ENCODE results near the gene PDE6B.

Gene PDE6B

DNA sequence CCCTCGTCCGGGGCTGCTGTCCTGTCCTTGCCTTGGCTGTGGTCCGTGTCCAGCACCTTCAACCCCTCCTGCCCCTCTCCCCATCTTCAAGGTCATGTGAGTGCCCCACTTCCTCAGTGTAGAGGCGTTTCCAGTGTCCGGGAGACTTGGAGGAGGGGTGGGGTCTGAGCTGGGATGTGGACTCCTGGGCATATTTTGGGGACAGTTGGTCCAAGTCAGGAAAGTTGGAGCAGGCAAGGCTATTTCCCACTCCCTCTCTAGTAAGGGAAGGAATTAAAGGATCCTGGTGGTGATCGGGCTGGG is 83.2 kb downstream of the PDE6B start:
- DNase-seq: no peak

DNA sequence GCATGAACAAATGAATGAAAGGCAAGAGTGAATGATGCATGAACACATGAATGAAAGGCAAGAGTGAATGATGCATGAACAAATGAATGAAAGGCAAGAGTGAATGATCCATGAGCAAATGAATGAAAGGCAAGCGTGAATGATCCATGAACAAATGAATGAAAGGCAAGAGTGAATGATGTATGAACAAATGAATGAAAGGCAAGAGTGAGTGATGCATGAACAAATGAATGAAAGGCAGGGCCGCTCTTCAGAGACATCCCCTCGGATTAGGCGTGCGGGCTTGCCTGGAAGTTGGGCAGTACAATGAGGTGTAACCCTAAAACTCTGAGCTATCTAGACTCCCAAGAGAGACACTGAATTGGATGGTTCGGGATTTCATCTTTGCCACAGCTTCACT is 84.0 kb downstream of the PDE6B start:
- DNase-seq: no peak

DNA sequence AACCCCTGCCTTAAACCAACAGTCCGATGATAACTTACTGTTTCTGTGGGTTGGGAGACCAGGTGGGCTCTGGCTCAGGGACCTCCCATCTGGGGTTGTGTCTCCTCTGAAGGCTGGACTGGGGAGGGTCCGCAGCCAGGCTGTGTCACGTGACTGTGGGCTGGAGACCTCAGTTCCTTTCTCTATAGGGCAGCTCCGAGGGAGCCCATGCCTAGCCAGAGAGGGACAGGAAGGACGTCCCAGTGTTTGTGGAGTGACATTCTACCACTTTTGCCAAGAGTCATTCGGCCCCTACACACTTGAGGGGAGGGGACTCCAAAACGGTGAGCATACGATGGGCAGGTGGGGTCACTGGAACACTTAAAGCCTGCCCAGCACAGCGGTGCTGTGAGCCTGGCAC is 84.7 kb downstream of the PDE6B start:
- no peak for DNase-seq

DNA sequence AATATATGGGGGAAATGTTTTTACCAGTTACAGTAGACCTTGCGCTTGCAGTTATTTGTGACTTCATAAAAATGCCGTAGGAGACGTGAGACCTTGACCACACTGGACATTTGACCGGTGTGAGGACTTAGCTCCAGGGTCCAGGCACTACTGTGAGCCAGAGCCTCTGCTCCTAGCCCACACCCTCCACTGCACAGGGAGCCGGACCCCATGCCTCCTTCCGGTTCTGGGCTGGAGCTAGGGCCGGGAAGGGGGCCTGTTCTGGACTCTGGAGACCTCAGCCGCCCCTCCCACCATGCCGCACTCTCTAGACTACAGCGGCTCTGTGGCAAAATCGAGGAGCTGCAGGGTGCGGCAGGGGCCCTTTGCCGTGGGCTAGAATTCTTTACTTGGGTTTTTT is 85.5 kb downstream of the PDE6B start:
- DNase-seq: no peak

DNA sequence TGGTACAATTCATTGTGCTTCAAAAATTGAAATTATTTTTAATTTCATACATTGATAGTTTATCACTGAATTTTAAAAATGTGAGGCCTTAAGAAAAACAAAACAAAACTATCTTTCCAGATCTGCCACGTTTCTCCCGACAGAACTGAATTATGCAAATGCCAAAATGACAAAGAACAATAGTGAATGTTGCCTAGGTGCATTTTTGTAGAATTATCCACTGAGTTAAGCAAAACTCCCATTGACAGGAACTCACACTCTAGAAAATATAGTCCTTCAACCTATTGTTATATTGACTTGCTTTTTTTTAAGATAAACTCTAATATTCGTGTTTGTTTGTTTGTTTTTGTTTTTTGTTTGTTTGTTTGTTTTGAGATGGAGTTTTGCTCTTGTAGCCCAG is 86.7 kb downstream of the PDE6B start:
- no peak for DNase-seq

DNA sequence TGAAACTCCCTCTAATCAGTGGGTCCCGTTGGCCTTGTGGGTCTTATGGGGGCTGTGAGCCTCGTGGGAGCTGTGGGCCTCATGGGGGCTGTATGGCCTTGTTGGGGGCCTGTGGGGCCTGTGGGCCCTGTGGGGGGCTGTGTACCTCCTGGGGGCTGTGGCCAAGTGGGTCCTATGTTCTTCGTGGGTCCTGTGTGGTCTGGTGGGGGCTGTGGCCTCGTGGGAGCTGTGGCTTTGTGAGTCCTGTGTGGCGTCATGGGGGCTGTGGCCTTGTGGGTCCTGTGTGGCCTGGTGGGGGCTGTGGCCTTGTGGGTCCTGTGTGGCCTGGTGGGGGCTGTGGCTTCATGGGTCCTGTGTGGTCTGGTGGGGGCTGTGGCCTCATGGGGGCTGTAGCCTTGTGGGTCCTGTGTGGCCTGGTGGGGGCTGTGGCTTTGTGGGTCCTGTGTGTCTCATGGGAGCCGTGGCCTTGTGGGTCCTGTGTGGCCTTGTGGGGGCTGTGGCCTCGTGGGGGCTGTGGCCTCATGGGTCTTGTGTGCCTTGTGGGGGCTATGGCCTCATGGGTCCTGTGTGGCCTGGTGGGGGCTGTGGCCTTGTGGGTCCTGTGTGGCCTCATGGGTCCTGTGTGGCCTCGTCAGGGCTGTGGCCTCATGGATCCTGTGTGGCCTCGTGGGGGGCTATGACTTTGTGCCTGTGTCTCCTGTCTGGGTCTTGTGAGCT is 87.7 kb downstream of the PDE6B start:
- DNase-seq: no peak

DNA sequence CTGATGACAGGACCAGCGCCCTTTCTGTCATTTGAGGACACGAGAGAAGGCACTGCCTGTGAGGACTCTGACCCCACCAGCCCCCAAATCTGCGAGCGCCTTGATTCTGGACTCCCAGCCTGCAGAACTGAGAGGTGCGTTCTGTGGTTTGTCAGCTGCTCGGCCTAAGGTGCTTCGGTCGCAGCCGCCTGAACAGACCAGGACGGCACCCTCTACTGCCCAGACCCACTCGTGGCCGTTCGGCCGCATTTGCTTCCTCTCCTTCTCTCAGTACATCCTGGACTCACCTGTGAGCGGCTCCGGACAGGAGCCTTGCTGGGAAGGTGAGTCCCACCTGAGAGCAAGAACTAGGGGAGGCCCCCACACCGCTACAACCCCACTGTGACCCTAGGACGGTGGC is 88.7 kb downstream of the PDE6B start:
- no peak for DNase-seq

DNA sequence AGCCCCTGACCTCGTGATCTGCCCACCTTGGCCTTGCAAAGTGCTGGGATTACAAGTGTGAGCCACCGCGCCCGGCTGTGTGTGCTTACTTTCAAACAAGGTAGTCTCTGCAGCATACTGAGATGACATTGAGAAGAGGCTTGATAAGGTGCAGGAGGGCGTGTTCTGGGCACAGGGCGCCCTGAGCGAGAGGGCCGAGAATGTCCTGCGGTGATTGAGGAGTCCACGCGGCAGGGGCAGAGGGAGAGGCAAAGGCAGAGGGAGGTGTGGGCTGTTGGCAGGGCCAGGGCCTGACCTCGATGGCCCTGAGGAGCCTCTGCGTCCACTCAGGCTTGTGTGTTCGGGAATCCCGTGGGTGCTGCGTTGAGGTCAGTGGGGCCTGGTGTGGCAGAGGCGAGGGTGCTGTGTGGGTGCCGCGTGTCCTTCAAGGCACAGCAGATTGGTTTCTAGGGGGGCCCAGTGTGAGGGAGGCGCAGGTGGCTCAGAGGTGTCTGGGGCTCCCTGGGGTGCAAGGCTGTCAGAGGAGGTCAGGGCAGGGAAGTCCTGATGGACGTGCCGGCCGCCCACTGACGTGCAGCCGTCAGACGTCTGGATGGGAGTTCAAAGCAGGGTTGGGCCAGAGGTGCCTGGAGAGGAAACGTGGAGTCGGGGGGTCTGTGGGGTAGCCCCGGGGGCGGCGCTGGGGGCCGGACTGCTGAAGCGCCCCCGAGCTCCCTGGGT is 92.4 kb downstream of the PDE6B start:
- no peak for DNase-seq

DNA sequence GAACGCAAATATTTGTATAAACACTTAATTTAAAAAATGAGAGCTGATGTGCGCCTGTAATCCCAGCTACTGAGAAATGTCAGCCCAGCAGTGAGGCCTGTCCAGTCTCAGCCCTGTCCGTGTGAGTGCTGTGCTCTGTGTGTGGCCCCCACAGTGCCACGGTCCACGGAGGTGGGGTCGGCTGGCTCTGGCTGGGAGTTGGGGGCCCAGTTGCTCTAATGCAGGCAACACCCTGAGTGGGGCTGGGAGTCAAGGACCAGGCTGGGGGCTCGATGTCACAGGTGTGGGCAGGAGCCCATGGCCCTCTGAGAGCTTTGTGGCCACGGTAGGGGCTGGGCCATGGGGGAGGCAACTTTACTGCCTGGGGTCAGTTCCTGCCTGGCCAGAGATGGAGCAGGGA is 93.1 kb downstream of the PDE6B start:
- DNase-seq: no peak

Data from stimulated activated CD4-positive, alpha-beta T cell treated with anti-CD3 and anti-CD28 coated beads, Interleukin-12 subunit alpha, Interleukin-12 subunit beta, amount 100 ng/mL, for 4 hours (primary cell).